ENCODE results near the gene EIF2B5. TPM values are rescaled to one million over a fixed set of nuclear protein-coding genes. Genes with fewer than 3 reads are reported as not detected.

Gene EIF2B5
- total and polyA plus RNA-seq, 3 donors from 2014 or later, result 36.7 to 48.1 (median 37.2) TPM

- peaks cover 21% of the 10 kb centered on the region for H3K4me1 ChIP-seq
- no peak overlapping the region for H3K27ac ChIP-seq
- H3K9me3 ChIP-seq, result no peaks in the 10 kb centered on the region
- H3K27me3 ChIP-seq, result no peaks in the 10 kb centered on the region
- intact Hi-C loops (cut with DNase I; ENCODE audit: low total_unique reads), result no loop called here
- 81 to 83% methylated on average over 3 to 5 of the region's 5 CpGs for WGBS, 2 donors
- peaks cover 6% of the 10 kb centered on the region for H3K36me3 ChIP-seq (ENCODE audit: low read depth, missing control alignments)
- TF ChIP-seq CTCF (IDR thresholded peaks at IDR 0.05) (no peak), POLR2A (IDR thresholded peaks at IDR 0.05) (no peak)
- H3K4me3 ChIP-seq, result no peak overlapping the region
- DNase-seq, result no peak
Measured at GRCh38 chr3:184183679-184184078, 48.5 kb downstream of the EIF2B5 start.

- peak overlapping the region in 1 of 2 donors; percentile 89 for H3K27ac ChIP-seq
- no peak for DNase-seq
- peaks cover 6% of the 10 kb centered on the region for H3K36me3 ChIP-seq (ENCODE audit: low read depth, missing control alignments)
- peaks cover 21% of the 10 kb centered on the region for H3K4me1 ChIP-seq
- no peaks in the 10 kb centered on the region for H3K9me3 ChIP-seq
- no peaks in the 10 kb centered on the region for H3K27me3 ChIP-seq
- TF ChIP-seq CTCF (IDR thresholded peaks at IDR 0.05) (no peak), POLR2A (IDR thresholded peaks at IDR 0.05) (no peak)
- 88 to 92% methylated on average over 18 of the region's 18 CpGs for WGBS, 2 donors
- intact Hi-C loops (cut with DNase I; ENCODE audit: low total_unique reads), result no loop called here
- no peak overlapping the region for H3K4me3 ChIP-seq
Measured at GRCh38 chr3:184184546-184185230, 49.5 kb downstream of the EIF2B5 start.

GRCh38 chr3:184185461-184186183 lies 50.5 kb downstream of the EIF2B5 start:
- no peaks in the 10 kb centered on the region for H3K27me3 ChIP-seq
- H3K9me3 ChIP-seq, result no peaks in the 10 kb centered on the region
- H3K4me1 ChIP-seq, result peaks cover 21% of the 10 kb centered on the region
- peak; percentile 99 for DNase-seq
- H3K27ac ChIP-seq, result peak overlapping the region; percentile 79 to 89
- WGBS, 2 donors, result 3 to 12% methylated on average over 14 to 55 of the region's 55 CpGs
- H3K36me3 ChIP-seq (ENCODE audit: low read depth, missing control alignments), result peaks cover 6% of the 10 kb centered on the region
- peak overlapping the region; percentile 95 to 97 for H3K4me3 ChIP-seq
- intact Hi-C loops (cut with DNase I; ENCODE audit: low total_unique reads), result no loop called here
- TF ChIP-seq CTCF (IDR thresholded peaks at IDR 0.05) (peak in 1 of 3 experiments; percentile 1), POLR2A (IDR thresholded peaks at IDR 0.05) (no peak)

DNA sequence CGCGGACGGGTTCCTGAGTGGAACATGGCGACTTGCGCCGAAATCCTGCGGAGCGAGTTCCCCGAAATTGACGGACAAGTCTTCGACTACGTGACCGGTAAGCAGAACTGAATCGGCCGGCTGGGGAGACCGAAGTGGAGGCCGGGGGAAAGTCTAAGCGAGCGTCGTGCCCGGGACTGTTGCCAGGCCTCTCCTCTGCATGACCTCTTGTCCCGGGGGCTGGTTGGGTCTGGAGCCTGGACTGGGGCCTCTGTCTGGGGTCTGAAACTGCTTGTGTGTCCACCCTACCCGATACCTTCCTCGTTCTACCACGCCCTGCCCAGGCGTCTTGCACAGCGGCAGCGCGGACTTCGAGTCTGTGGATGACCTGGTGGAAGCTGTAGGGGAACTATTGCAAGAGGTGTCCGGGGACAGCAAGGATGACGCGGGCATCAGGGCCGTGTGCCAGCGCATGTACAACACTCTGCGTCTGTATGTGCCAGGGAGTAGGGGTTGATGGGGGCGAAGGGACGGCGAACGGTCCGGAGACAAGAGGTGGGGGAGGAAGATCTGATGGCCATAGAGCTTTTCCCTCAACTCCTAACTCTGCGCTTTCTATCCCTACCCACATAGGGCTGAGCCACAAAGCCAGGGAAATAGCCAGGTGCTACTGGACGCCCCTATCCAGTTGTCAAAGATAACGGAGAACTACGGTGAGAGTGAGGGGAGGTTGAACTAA lies 51.2 kb downstream of the EIF2B5 start, which contains the start of gene ABCF3:
TSS of gene ABCF3 (plus strand) at position 16 of the 718 bp plus-strand sequence. CDS start at position 25, 9 bp downstream.
- peak within 1 kb of the TSS; percentile 95 to 97 for H3K4me3 ChIP-seq
- H3K36me3 ChIP-seq (ENCODE audit: low read depth, missing control alignments), result peaks cover under 1% of the 10 kb centered on the region
- H3K27ac ChIP-seq, result peak within 1 kb of the TSS; percentile 79 to 89
- no peak for TF ChIP-seq CTCF (IDR thresholded peaks at IDR 0.05)
- no peak for TF ChIP-seq POLR2A (IDR thresholded peaks at IDR 0.05)
- intact Hi-C loops (cut with DNase I; ENCODE audit: low total_unique reads), result no loop called here
- no peaks in the 10 kb centered on the region for H3K9me3 ChIP-seq
- 0% methylated on average over 15 to 44 of the region's 45 CpGs for WGBS, 2 donors
- H3K4me1 ChIP-seq, result peaks cover 21% of the 10 kb centered on the region
- no peak for DNase-seq
- no peaks in the 10 kb centered on the region for H3K27me3 ChIP-seq

All from testis (tissue), 3 donors.